Suprapubic skin (tissue), 3 donors: ENCODE results near the gene ITGB4.

Experiments
- CTCF ChIP-seq, 2 donors: fragments of 200-600 bp in 1 of 2; fragments of 450-650 bp in 1 of 2; sonication (generic) in 1 of 2; IDR thresholded peaks; one replicate each; pipeline ENCODE4 v1.5.1; 2016 to 2019; ENCODE audit warnings: antibody characterized with exemption in 2 of 2, mild to moderate bottlenecking in 1 of 2, moderate library complexity in 1 of 2
- EP300 ChIP-seq: sonication (generic); formaldehyde crosslinking; IDR thresholded peaks from one replicate; pipeline ENCODE4 v1.6.1; 2017; ENCODE audit warnings: antibody characterized with exemption
- POLR2A ChIP-seq, 2 donors: fragments of 450-650 bp; IDR thresholded peaks; one replicate each; pipeline ENCODE4 v1.6.1; 2017; ENCODE audit warnings: antibody characterized with exemption in 2 of 2, mild to moderate bottlenecking in 2 of 2, moderate library complexity in 2 of 2

GRCh38 chr17:75756451-75757085 lies 35.3 kb downstream of the ITGB4 start:
- TF ChIP-seq POLR2A (IDR thresholded peaks at IDR 0.05): no peak
- no peak for TF ChIP-seq CTCF (IDR thresholded peaks at IDR 0.05)
- no peak for TF ChIP-seq EP300
